HG03045 (cell line): ENCODE results near the gene SKIC8.

ENCODE experiments used
- ATAC-seq: cut with Tn5 transposase; IDR thresholded peaks from one replicate; pipeline ENCODE4 v1.9.1; 2021; ENCODE audit warnings: mild to moderate bottlenecking, moderate library complexity; ENCODE audit not compliant: unreplicated experiment

SKIC8 gene

GRCh38 chr15:78301326-78301725 is 1.9 kb upstream of the SKIC8 start:
- ATAC-seq: no peak

GRCh38 chr15:78292219-78292618 is 7.2 kb downstream of the SKIC8 start:
- ATAC-seq: no peak

- no peak for ATAC-seq
These were observed 7.7 kb downstream of the SKIC8 start for GRCh38 chr15:78291698-78292097.

- no peak for ATAC-seq
These were observed 8.4 kb downstream of the SKIC8 start for GRCh38 chr15:78291052-78291451.

- ATAC-seq: no peak
These were observed 9.2 kb downstream of the SKIC8 start for GRCh38 chr15:78290222-78290621.

GRCh38 chr15:78284758-78285157 is 14.7 kb downstream of the SKIC8 start:
- ATAC-seq: no peak

- no peak for ATAC-seq
These were observed 17.1 kb downstream of the SKIC8 start for GRCh38 chr15:78282324-78282723.

GRCh38 chr15:78280319-78281072 is 18.9 kb downstream of the SKIC8 start:
- ATAC-seq: no peak

GRCh38 chr15:78276064-78276943 is 23.1 kb downstream of the SKIC8 start:
- no peak for ATAC-seq

GRCh38 chr15:78274994-78275393 is 24.4 kb downstream of the SKIC8 start:
- ATAC-seq: no peak

GRCh38 chr15:78272776-78273175 is 26.6 kb downstream of the SKIC8 start:
- ATAC-seq: no peak

- no peak for ATAC-seq
These were observed 27.1 kb downstream of the SKIC8 start for GRCh38 chr15:78272316-78272715.

GRCh38 chr15:78266806-78267205 is 32.6 kb downstream of the SKIC8 start:
- ATAC-seq: no peak

- ATAC-seq: no peak
These were observed 33.2 kb downstream of the SKIC8 start for GRCh38 chr15:78266229-78266628.

- no peak for ATAC-seq
These were observed 33.6 kb downstream of the SKIC8 start for GRCh38 chr15:78265752-78266224.

GRCh38 chr15:78265137-78265460 is 34.3 kb downstream of the SKIC8 start:
- ATAC-seq: no peak

GRCh38 chr15:78264304-78265136 is 34.9 kb downstream of the SKIC8 start, which contains the start of gene DNAJA4:
TSS of gene DNAJA4 (plus strand) at chr15:78264562. CDS start at chr15:78264764, 202 bp downstream.
- no peak for ATAC-seq

GRCh38 chr15:78263907-78264303 is 35.5 kb downstream of the SKIC8 start:
- no peak for ATAC-seq

GRCh38 chr15:78263351-78263781 is 36.0 kb downstream of the SKIC8 start:
- no peak for ATAC-seq

GRCh38 chr15:78261062-78261461 is 38.3 kb downstream of the SKIC8 start:
- ATAC-seq: no peak

GRCh38 chr15:78260489-78260888 is 38.9 kb downstream of the SKIC8 start:
- ATAC-seq: no peak
